ENCODE measurements around the gene NAGA. TPM values are rescaled to one million over a fixed set of nuclear protein-coding genes. Genes with fewer than 3 reads are reported as not detected.

NAGA gene
- total and polyA plus RNA-seq, 2 donors (not counting 1 experiment from before 2014, with no cell fraction given), result 13.2 to 20.2 TPM

GRCh38 chr22:42074132-42074811 is 3.7 kb upstream of the NAGA start, which contains the start of gene PHETA2:
PHETA2 (plus strand) TSS chr22:42074248; CDS start chr22:42077294, 3,046 bp downstream.
- Histone ChIP-seq H2AFZ (ENCODE audit: insufficient read depth, low read depth, low read length, poor library complexity, severe bottlenecking) (peak within 1 kb of the TSS; percentile 97), H3K27ac (ENCODE audit: low read length in 2 of 2) (peak within 1 kb of the TSS; percentile 19 to 33), H3K4me1 (ENCODE audit: control insufficient read depth in 2 of 2, insufficient read depth in 2 of 2, low read length in 2 of 2) (peaks cover 28 to 46% of the 10 kb centered on the region in 2 donors), H3K27me3 (replicated peaks in 1 of 4; ENCODE audit: control extremely low read depth in 1 of 4, control insufficient read depth in 3 of 4, insufficient read depth in 4 of 4, low read length in 3 of 4) (no peaks in the 10 kb centered on the region), H3K9ac (ENCODE audit: low read length) (peak within 1 kb of the TSS; percentile 64), H3K4me2 (replicated peaks; ENCODE audit: low read depth, low read length, poor library complexity, severe bottlenecking) (peak within 1 kb of the TSS; percentile 86), H3K9me3 (ENCODE audit: control extremely low read depth in 1 of 3, control insufficient read depth in 2 of 3, insufficient read depth in 1 of 3, low read length in 2 of 3) (no peaks in the 10 kb centered on the region), H3K4me3 (ENCODE audit: control extremely low read depth in 1 of 5, extremely low read depth in 1 of 5, insufficient read depth in 1 of 5, low read depth in 2 of 5, low read length in 4 of 5) (peak within 1 kb of the TSS in 4 of 5 experiments; percentile 57 to 69 (median 64)), H4K20me1 (ENCODE audit: control insufficient read depth, insufficient read depth, low read length, poor library complexity, severe bottlenecking) (no peaks in the 10 kb centered on the region), H3K79me2 (ENCODE audit: control insufficient read depth, insufficient read depth, low read length) (peaks cover 4% of the 10 kb centered on the region), H3K36me3 (replicated peaks in 1 of 2; ENCODE audit: control extremely low read depth in 1 of 2, control insufficient read depth in 1 of 2, extremely low read depth in 1 of 2, insufficient read depth in 2 of 2, low read length in 1 of 2) (no peaks in the 10 kb centered on the region)
- CTCF ChIA-PET, result no interaction called here
- Mint-ChIP-seq H3K27me3 (no peaks in the 10 kb centered on the region), H3K9me3 (ENCODE audit: insufficient read depth) (no peaks in the 10 kb centered on the region), H3K4me1 (peaks cover 49% of the 10 kb centered on the region), H3K27ac (peak within 1 kb of the TSS; percentile 85), H3K4me3 (peak within 1 kb of the TSS; percentile 80)
- peak; percentile 78 for DNase-seq
- TF ChIP-seq CTCF (IDR thresholded peaks at IDR 0.05), result peak; percentile 72
- TF ChIP-seq EZH2 (IDR thresholded peaks at IDR 0.05; ENCODE audit: borderline replicate concordance, insufficient read depth, low read depth, low read length, poor library complexity, severe bottlenecking), result no peak
- intact Hi-C loops (cut with micrococcal nuclease), result loop anchor here (5.0 kb wide), 5 partner anchors 42 to 692 kb away; partner anchors contain the start of genes MEI1 and TEF
- under 1% methylated on average over 39 of the region's 55 CpGs for WGBS (ENCODE audit: insufficient coverage)
- ATAC-seq (ENCODE audit: low read depth), result peak; percentile 12
- POLR2A ChIA-PET, result interaction anchor here (1.2 kb wide), 1 partner anchor 16 kb away, joined by 3 read pairs; the partner anchor contains the start of gene NDUFA6

GRCh38 chr22:42073621-42074041 is 3.0 kb upstream of the NAGA start:
- H3K27me3 Mint-ChIP-seq, result no peaks in the 10 kb centered on the region
- H3K4me1 Mint-ChIP-seq, result peaks cover 48% of the 10 kb centered on the region
- Histone ChIP-seq H3K4me3 (ENCODE audit: control extremely low read depth in 1 of 5, extremely low read depth in 1 of 5, insufficient read depth in 1 of 5, low read depth in 2 of 5, low read length in 4 of 5) (peak overlapping the region in 4 of 5 experiments; percentile 57 to 69 (median 64)), H3K4me2 (replicated peaks; ENCODE audit: low read depth, low read length, poor library complexity, severe bottlenecking) (peak overlapping the region; percentile 86), H3K4me1 (ENCODE audit: control insufficient read depth in 2 of 2, insufficient read depth in 2 of 2, low read length in 2 of 2) (peaks cover 22 to 40% of the 10 kb centered on the region in 2 donors), H3K79me2 (ENCODE audit: control insufficient read depth, insufficient read depth, low read length) (peaks cover 4% of the 10 kb centered on the region), H3K9me3 (ENCODE audit: control extremely low read depth in 1 of 3, control insufficient read depth in 2 of 3, insufficient read depth in 1 of 3, low read length in 2 of 3) (no peaks in the 10 kb centered on the region), H4K20me1 (ENCODE audit: control insufficient read depth, insufficient read depth, low read length, poor library complexity, severe bottlenecking) (no peaks in the 10 kb centered on the region), H2AFZ (ENCODE audit: insufficient read depth, low read depth, low read length, poor library complexity, severe bottlenecking) (peak overlapping the region; percentile 97), H3K9ac (ENCODE audit: low read length) (peak overlapping the region; percentile 64), H3K27ac (ENCODE audit: low read length in 2 of 2) (no peak overlapping the region), H3K36me3 (replicated peaks in 1 of 2; ENCODE audit: control extremely low read depth in 1 of 2, control insufficient read depth in 1 of 2, extremely low read depth in 1 of 2, insufficient read depth in 2 of 2, low read length in 1 of 2) (no peaks in the 10 kb centered on the region), H3K27me3 (replicated peaks in 1 of 4; ENCODE audit: control extremely low read depth in 1 of 4, control insufficient read depth in 3 of 4, insufficient read depth in 4 of 4, low read length in 3 of 4) (no peaks in the 10 kb centered on the region)
- no peaks in the 10 kb centered on the region for H3K9me3 Mint-ChIP-seq (ENCODE audit: insufficient read depth)
- ChIA-PET POLR2A (interaction anchor here (1.2 kb wide), 1 partner anchor 17 kb away, joined by 3 read pairs; the partner anchor contains the start of gene NDUFA6), CTCF (no interaction called here)
- intact Hi-C loops (cut with micrococcal nuclease), result loop anchor here (5.0 kb wide), 5 partner anchors 41 to 691 kb away; partner anchors contain the start of genes MEI1 and TEF
- H3K27ac Mint-ChIP-seq, result peak overlapping the region; percentile 61
- no peak for DNase-seq
- 86% methylated on average over 12 of the region's 14 CpGs for WGBS (ENCODE audit: insufficient coverage)
- peak overlapping the region; percentile 80 for H3K4me3 Mint-ChIP-seq
- TF ChIP-seq EZH2 (IDR thresholded peaks at IDR 0.05; ENCODE audit: borderline replicate concordance, insufficient read depth, low read depth, low read length, poor library complexity, severe bottlenecking), result no peak
- no peak for TF ChIP-seq CTCF (IDR thresholded peaks at IDR 0.05)
- no peak for ATAC-seq (ENCODE audit: low read depth)
